GM23338 (cell line): ENCODE data around the gene CREB1. TPM values are rescaled to one million over a fixed set of nuclear protein-coding genes. Genes with fewer than 3 reads are reported as not detected.

Experiments used
- ATAC-seq: fragments of 200-7000 bp; cut with Tn5 transposase; 3 replicates; pipeline ENCODE4 v1.9.1; 2020
- DNase-seq: peaks from one replicate; pipeline ENCODE4 v3.0.0-alpha.2; 2015; ENCODE audit warnings: low spot score
- H2AFZ ChIP-seq: fragments of 200-600 bp; sonication (generic); 2 replicates; pipeline ENCODE4 v1.8.0; 2016; ENCODE audit warnings: antibody characterized with exemption, mild to moderate bottlenecking, moderate library complexity
- H3F3A ChIP-seq: fragments of 200-600 bp; sonication (generic); replicated peaks from 2 replicates; pipeline ENCODE4 v1.8.0; 2017; ENCODE audit warnings: antibody characterized with exemption, mixed run types, low read depth
- H3K27ac ChIP-seq: fragments of 200-600 bp; sonication (generic); 2 replicates; pipeline ENCODE4 v1.6.1; 2016; ENCODE audit warnings: low read depth
- H3K27me3 ChIP-seq: fragments of 200-600 bp; sonication (generic); 2 replicates; pipeline ENCODE4 v1.8.0; 2016; ENCODE audit warnings: mild to moderate bottlenecking, mixed run types, moderate library complexity; ENCODE audit not compliant: insufficient read depth
- H3K36me3 ChIP-seq: fragments of 200-600 bp; sonication (generic); 2 replicates; pipeline ENCODE4 v1.8.0; 2016; ENCODE audit warnings: mild to moderate bottlenecking; ENCODE audit not compliant: insufficient read depth
- H3K4me1 ChIP-seq: fragments of 200-600 bp; sonication (generic); 2 replicates; pipeline ENCODE4 v1.8.0; 2016; ENCODE audit warnings: mild to moderate bottlenecking, moderate library complexity; ENCODE audit not compliant: insufficient read depth
- H3K4me2 ChIP-seq: fragments of 200-600 bp; sonication (generic); 2 replicates; pipeline ENCODE4 v1.7.1; 2017; ENCODE audit warnings: mixed run types
- H3K4me3 ChIP-seq: fragments of 200-600 bp; sonication (generic); 2 replicates; pipeline ENCODE4 v1.6.1; 2016; ENCODE audit warnings: mixed run types
- H3K79me2 ChIP-seq: fragments of 200-600 bp; sonication (generic); replicated peaks from 2 replicates; pipeline ENCODE4 v1.8.0; 2017; ENCODE audit warnings: mild to moderate bottlenecking; ENCODE audit not compliant: insufficient read depth
- H3K9me2 ChIP-seq: fragments of 200-600 bp; sonication (generic); 2 replicates; pipeline ENCODE4 v1.8.0; 2017; ENCODE audit not compliant: insufficient read depth
- H4K20me1 ChIP-seq: fragments of 200-600 bp; sonication (generic); replicated peaks from 2 replicates; pipeline ENCODE4 v1.8.0; 2017; ENCODE audit warnings: mild to moderate bottlenecking; ENCODE audit not compliant: insufficient read depth
- H3K27ac Mint-ChIP-seq: 2 replicates; pipeline ENCODE4 v1.8.0; 2020; ENCODE audit warnings: inconsistent platforms, mild to moderate bottlenecking, moderate library complexity, mixed read lengths
- H3K27me3 Mint-ChIP-seq: 3 replicates; pipeline ENCODE4 v1.8.0; 2022; ENCODE audit warnings: low read depth, mild to moderate bottlenecking, moderate library complexity, mixed read lengths, inconsistent platforms; ENCODE audit not compliant: insufficient read depth, poor library complexity
- H3K36me3 Mint-ChIP-seq: 3 replicates; pipeline ENCODE4 v1.8.0; 2021; ENCODE audit warnings: low read depth, mild to moderate bottlenecking, inconsistent platforms, moderate library complexity, mixed read lengths
- H3K4me1 Mint-ChIP-seq: 3 replicates; pipeline ENCODE4 v1.8.0; 2020; ENCODE audit warnings: mild to moderate bottlenecking, inconsistent platforms, mixed read lengths
- H3K4me3 Mint-ChIP-seq: 3 replicates; pipeline ENCODE4 v1.8.0; 2021; ENCODE audit warnings: moderate library complexity, mild to moderate bottlenecking, inconsistent platforms, mixed read lengths
- H3K9me3 Mint-ChIP-seq: 3 replicates; pipeline ENCODE4 v1.8.0; 2020; ENCODE audit warnings: moderate library complexity, mild to moderate bottlenecking, inconsistent platforms, mixed read lengths
- NANOG ChIP-seq: IDR thresholded peaks from 2 replicates; pipeline ENCODE4 v1.6.1; 2016; ENCODE audit warnings: antibody characterized with exemption, borderline replicate concordance
- ZNF114 ChIP-seq: fragments of 250-450 bp; sonication (Bioruptor Pico); IDR thresholded peaks from 2 replicates; pipeline ENCODE4 v1.5.0; 2020; ENCODE audit warnings: mild to moderate bottlenecking, moderate library complexity
- ZNF462 ChIP-seq: fragments of 250-450 bp; sonication (Bioruptor Pico); IDR thresholded peaks from 2 replicates; pipeline ENCODE4 v1.5.0; 2020; ENCODE audit warnings: mild to moderate bottlenecking, moderate library complexity
- polyA plus RNA-seq: library from polyadenylated mRNA; unstranded; fragments of >200 nt; fragmentation: Nextera tagmentation; extraction: Ambion mirVana; gene quantifications from 2 replicates; pipeline ENCODE4 v1.2.1, GENCODE V29; 2016
- total RNA-seq: library from RNA; depleted of rRNA; stranded (reverse); fragments of >200 nt; shearing (Covaris generic); gene quantifications from 2 replicates; pipeline ENCODE4 v1.2.3, GENCODE V29; 2014
- TF ChIP-seq, protein P1 (sequence below), 2 experiments: fragments of 200-600 bp in 1 of 2; sonication (generic) in 1 of 2; conservative IDR thresholded peaks; 2 replicates each; pipeline versions ENCODE4 v1.5.1 to v1.6.1; 2016 to 2017; ENCODE audit warnings: antibody characterized with exemption in 2 of 2, low read depth in 2 of 2, mild to moderate bottlenecking in 2 of 2, moderate library complexity in 1 of 2
- TF ChIP-seq, protein P2 (sequence below): IDR thresholded peaks from one replicate; pipeline ENCODE4 v1.6.1; 2018; ENCODE audit warnings: antibody characterized with exemption; ENCODE audit not compliant: unreplicated experiment

Gene CREB1
- total and polyA plus RNA-seq, 2 experiments from 2014 or later, result 40.3 to 104 TPM

DNA sequence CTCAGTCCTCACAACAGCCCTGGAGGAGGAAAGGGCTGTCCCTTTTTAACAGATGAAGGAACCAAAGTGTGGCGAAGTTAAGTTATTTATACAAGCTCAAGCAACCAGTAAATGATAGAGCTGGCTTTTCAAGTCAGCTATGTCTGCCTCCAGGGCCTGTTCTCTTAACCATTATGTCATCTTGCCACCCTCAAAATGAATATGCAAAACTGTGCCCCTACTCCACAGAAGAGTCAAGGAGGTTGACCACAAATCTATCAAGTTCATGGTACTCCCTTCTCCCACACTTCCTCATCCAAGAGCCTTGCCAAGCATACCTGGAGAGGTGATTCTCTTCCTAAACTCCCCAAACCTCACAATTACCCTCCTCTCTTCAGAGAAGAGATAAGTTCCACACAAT lies 37.3 kb upstream of the CREB1 start:
- peaks cover 17% of the 10 kb centered on the region; the same call in 1 of the 2 replicates for H3K4me1 ChIP-seq
- no peaks in the 10 kb centered on the region for H3K27me3 Mint-ChIP-seq
- no peaks in the 10 kb centered on the region for H3F3A ChIP-seq
- H3K4me1 Mint-ChIP-seq, result peaks cover 15% of the 10 kb centered on the region
- peak overlapping the region; percentile 40; the same call in 1 of the 2 replicates for H2AFZ ChIP-seq
- no peaks in the 10 kb centered on the region for H3K79me2 ChIP-seq
- H3K4me3 Mint-ChIP-seq, result no peak overlapping the region
- no peak overlapping the region for H3K27ac Mint-ChIP-seq
- no peaks in the 10 kb centered on the region for H3K9me2 ChIP-seq
- DNase-seq, result no peak
- no peak overlapping the region for H3K4me2 ChIP-seq
- no peak overlapping the region for H3K4me3 ChIP-seq
- H3K27ac ChIP-seq, result no peak overlapping the region
- no peak for ATAC-seq
- TF ChIP-seq, protein P1, sequence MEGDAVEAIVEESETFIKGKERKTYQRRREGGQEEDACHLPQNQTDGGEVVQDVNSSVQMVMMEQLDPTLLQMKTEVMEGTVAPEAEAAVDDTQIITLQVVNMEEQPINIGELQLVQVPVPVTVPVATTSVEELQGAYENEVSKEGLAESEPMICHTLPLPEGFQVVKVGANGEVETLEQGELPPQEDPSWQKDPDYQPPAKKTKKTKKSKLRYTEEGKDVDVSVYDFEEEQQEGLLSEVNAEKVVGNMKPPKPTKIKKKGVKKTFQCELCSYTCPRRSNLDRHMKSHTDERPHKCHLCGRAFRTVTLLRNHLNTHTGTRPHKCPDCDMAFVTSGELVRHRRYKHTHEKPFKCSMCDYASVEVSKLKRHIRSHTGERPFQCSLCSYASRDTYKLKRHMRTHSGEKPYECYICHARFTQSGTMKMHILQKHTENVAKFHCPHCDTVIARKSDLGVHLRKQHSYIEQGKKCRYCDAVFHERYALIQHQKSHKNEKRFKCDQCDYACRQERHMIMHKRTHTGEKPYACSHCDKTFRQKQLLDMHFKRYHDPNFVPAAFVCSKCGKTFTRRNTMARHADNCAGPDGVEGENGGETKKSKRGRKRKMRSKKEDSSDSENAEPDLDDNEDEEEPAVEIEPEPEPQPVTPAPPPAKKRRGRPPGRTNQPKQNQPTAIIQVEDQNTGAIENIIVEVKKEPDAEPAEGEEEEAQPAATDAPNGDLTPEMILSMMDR (conservative IDR thresholded peaks at IDR 0.05; ENCODE audit: low read depth in 2 of 2), result no peak
- TF ChIP-seq ZNF114, result no peak
- TF ChIP-seq, protein P2, sequence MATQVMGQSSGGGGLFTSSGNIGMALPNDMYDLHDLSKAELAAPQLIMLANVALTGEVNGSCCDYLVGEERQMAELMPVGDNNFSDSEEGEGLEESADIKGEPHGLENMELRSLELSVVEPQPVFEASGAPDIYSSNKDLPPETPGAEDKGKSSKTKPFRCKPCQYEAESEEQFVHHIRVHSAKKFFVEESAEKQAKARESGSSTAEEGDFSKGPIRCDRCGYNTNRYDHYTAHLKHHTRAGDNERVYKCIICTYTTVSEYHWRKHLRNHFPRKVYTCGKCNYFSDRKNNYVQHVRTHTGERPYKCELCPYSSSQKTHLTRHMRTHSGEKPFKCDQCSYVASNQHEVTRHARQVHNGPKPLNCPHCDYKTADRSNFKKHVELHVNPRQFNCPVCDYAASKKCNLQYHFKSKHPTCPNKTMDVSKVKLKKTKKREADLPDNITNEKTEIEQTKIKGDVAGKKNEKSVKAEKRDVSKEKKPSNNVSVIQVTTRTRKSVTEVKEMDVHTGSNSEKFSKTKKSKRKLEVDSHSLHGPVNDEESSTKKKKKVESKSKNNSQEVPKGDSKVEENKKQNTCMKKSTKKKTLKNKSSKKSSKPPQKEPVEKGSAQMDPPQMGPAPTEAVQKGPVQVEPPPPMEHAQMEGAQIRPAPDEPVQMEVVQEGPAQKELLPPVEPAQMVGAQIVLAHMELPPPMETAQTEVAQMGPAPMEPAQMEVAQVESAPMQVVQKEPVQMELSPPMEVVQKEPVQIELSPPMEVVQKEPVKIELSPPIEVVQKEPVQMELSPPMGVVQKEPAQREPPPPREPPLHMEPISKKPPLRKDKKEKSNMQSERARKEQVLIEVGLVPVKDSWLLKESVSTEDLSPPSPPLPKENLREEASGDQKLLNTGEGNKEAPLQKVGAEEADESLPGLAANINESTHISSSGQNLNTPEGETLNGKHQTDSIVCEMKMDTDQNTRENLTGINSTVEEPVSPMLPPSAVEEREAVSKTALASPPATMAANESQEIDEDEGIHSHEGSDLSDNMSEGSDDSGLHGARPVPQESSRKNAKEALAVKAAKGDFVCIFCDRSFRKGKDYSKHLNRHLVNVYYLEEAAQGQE, result no peak
- no peak for TF ChIP-seq NANOG
- TF ChIP-seq ZNF462 (CRISPR knock-in tag), result no peak
- H3K27me3 ChIP-seq, result no peaks in the 10 kb centered on the region
- no peaks in the 10 kb centered on the region for H4K20me1 ChIP-seq
- no peaks in the 10 kb centered on the region for H3K36me3 ChIP-seq
- H3K9me3 Mint-ChIP-seq, result no peaks in the 10 kb centered on the region
- H3K36me3 Mint-ChIP-seq, result no peaks in the 10 kb centered on the region
